Colonic mucosa (tissue), 4 donors: ENCODE results near the gene PLD6. TPM values are rescaled to one million over a fixed set of nuclear protein-coding genes. Genes with fewer than 3 reads are reported as not detected.

Source experiments
- DNase-seq: peaks from one replicate; pipeline ENCODE4 v3.0.0-alpha.2; 2020
- H3K27ac ChIP-seq: fragments of 200-600 bp; one replicate; pipeline ENCODE4 v1.8.0; 2021
- H3K27me3 ChIP-seq: fragments of 200-600 bp; one replicate; pipeline ENCODE4 v1.8.0; 2021
- H3K36me3 ChIP-seq: fragments of 200-600 bp; one replicate; pipeline ENCODE4 v1.8.0; 2021
- H3K4me1 ChIP-seq: fragments of 200-600 bp; one replicate; pipeline ENCODE4 v1.8.0; 2021; ENCODE audit warnings: mild to moderate bottlenecking
- H3K4me3 ChIP-seq: fragments of 200-600 bp; one replicate; pipeline ENCODE4 v1.8.0; 2021
- H3K9ac ChIP-seq, 2 donors: one replicate each; pipeline ENCODE4 v1.7.0; 2013; ENCODE audit warnings: control low read depth in 2 of 2, low read depth in 2 of 2, low read length in 2 of 2
- H3K9me3 ChIP-seq: fragments of 200-600 bp; one replicate; pipeline ENCODE4 v1.8.0; 2021
- intact Hi-C: fragments of 100-400 bp; cut with DNase I; formaldehyde crosslinking; loops from one replicate; pipeline ENCODE4 v1.14.1; 2022
- total RNA-seq, 2 donors: library from RNA; stranded (reverse); fragmentation: NEBNext Ultra II Directional in 1 of 2; extraction: Animal tissue kit (Norgen Biotek cat#: 25700) in 1 of 2; gene quantifications; one replicate each; pipeline ENCODE4 v1.2.1, GENCODE V29; 2021
- TF ChIP-seq, protein P1 (sequence below): fragments of 200-600 bp; IDR thresholded peaks from one replicate; pipeline ENCODE4 v1.8.0; 2022; ENCODE audit warnings: antibody characterized with exemption, mild to moderate bottlenecking
- donor health status: healthy.
- donor health status: DM: no; HTN: no; CAD: no.
- donor health status: DM: no; HTN: no; CAD: no.

PLD6 gene
- total RNA-seq, 2 donors from 2014 or later, result 1.3 to 1.4 TPM

DNA sequence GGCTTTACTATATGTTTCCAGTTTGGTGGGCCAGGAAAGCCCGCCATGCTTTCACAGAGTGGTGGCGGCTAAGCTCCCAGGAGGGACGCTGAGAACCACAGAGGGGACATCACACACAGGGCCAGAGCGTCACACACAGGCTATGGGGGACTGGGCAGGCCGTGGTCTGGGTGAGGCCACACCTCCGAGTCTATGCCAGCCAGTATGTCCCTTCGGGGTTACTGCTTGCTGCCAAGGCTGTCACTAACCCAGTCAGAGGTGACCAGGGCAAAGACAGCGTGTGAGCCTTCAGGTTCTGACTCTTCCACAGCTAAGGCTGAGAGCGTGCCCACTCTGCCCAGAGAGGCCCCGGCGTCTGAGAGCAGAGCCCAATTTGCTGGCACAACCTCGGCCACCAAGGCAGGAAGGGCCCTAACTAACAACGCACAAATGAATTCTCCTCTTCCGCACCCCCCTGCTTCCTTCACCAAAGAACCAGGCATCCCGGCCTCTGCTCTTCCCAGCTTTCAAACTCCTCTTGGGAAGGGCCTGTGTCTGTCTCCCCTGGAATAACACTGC is 2.9 kb downstream of the PLD6 start:
- no peak overlapping the region for H3K27ac ChIP-seq
- H3K9me3 ChIP-seq, result no peaks in the 10 kb centered on the region
- no peaks in the 10 kb centered on the region for H3K27me3 ChIP-seq
- TF ChIP-seq, protein P1, sequence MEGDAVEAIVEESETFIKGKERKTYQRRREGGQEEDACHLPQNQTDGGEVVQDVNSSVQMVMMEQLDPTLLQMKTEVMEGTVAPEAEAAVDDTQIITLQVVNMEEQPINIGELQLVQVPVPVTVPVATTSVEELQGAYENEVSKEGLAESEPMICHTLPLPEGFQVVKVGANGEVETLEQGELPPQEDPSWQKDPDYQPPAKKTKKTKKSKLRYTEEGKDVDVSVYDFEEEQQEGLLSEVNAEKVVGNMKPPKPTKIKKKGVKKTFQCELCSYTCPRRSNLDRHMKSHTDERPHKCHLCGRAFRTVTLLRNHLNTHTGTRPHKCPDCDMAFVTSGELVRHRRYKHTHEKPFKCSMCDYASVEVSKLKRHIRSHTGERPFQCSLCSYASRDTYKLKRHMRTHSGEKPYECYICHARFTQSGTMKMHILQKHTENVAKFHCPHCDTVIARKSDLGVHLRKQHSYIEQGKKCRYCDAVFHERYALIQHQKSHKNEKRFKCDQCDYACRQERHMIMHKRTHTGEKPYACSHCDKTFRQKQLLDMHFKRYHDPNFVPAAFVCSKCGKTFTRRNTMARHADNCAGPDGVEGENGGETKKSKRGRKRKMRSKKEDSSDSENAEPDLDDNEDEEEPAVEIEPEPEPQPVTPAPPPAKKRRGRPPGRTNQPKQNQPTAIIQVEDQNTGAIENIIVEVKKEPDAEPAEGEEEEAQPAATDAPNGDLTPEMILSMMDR, result no peak
- H3K9ac ChIP-seq, result no peak overlapping the region
- H3K4me3 ChIP-seq, result no peak overlapping the region
- H3K36me3 ChIP-seq, result no peaks in the 10 kb centered on the region
- DNase-seq, result no peak
- intact Hi-C loops, result no loop called here
- no peaks in the 10 kb centered on the region for H3K4me1 ChIP-seq

DNA sequence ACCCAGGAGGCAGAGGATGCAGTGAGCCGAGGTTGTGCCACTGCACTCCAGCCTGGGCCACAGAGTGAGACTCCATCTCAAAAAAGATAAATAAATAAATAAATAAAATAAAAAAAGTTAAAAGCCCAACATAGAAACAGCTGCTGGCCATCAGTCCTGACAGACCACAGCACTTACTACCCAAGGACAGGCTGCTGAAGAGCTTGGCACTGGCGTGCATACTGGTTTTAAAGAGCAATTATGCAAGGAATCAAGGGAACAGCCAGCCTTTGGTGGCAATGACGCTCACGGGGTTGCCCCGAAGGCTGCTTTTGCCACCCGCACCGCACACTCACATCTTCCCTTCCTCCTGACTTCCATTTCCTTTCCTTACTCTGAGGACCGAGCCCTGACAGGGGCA is 4.2 kb downstream of the PLD6 start:
- Histone ChIP-seq H3K36me3 (no peaks in the 10 kb centered on the region), H3K9me3 (no peaks in the 10 kb centered on the region), H3K4me3 (no peak overlapping the region), H3K27ac (no peak overlapping the region), H3K27me3 (no peaks in the 10 kb centered on the region), H3K9ac (no peak overlapping the region), H3K4me1 (no peaks in the 10 kb centered on the region)
- DNase-seq, result no peak
- intact Hi-C loops, result no loop called here
- TF ChIP-seq, protein P1, result no peak

DNA sequence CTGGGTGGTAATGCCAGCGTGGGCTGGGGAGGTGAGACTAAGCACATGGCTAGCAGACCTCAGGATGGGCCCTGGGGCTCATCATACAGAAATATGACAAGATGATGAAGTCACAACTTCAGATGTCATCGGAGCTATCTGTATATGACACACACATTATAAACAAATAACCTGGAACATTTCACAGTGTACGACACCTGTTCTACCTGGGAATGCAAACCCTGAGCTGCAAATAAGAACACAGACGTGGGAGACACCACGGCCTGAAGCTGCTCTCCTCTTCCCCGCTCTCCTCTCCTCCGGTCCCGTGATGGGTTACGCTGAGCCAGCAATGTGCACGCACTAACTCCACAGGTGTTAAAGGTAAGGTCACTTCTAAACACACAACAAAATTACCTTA is 4.9 kb downstream of the PLD6 start:
- Histone ChIP-seq H3K27ac (no peak overlapping the region), H3K4me1 (no peaks in the 10 kb centered on the region)

GRCh38 chr17:17200831-17201230 is 5.3 kb downstream of the PLD6 start:
- TF ChIP-seq, protein P1, result no peak
- no peaks in the 10 kb centered on the region for H3K36me3 ChIP-seq
- no peak overlapping the region for H3K4me3 ChIP-seq
- H3K9me3 ChIP-seq, result no peaks in the 10 kb centered on the region
- no peak overlapping the region for H3K27ac ChIP-seq
- no peaks in the 10 kb centered on the region for H3K4me1 ChIP-seq
- no peak for DNase-seq
- no peak overlapping the region for H3K9ac ChIP-seq
- intact Hi-C loops, result no loop called here
- H3K27me3 ChIP-seq, result no peaks in the 10 kb centered on the region

More for the DNA sequence above, 4.9 kb downstream of the PLD6 start:
- intact Hi-C loops, result no loop called here
- no peaks in the 10 kb centered on the region for H3K27me3 ChIP-seq
- H3K9me3 ChIP-seq, result no peaks in the 10 kb centered on the region
- DNase-seq, result no peak
- H3K4me3 ChIP-seq, result no peak overlapping the region
- no peaks in the 10 kb centered on the region for H3K36me3 ChIP-seq
- H3K9ac ChIP-seq, result no peak overlapping the region
- TF ChIP-seq, protein P1, result no peak

DNA sequence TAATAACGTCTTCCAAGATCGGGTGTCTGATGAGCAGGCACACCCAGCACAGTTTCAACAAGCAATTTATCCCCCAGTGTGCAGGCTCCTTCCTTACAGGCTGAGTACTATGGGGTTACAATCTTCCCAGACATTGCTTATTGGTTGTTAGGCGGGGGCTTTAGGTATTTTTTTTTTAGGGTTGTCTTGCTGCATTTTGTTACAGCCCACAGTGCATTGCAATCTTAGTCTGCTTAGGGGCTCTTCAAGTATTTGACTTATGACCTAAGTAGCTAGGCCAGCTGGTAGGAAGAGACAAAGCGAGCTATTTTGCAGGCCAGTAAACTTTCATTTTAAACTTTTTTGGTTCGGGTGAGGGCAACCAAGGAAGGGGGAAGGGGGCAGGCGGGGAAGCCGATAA is 5.8 kb downstream of the PLD6 start:
- no peaks in the 10 kb centered on the region for H3K9me3 ChIP-seq
- H3K4me1 ChIP-seq, result no peaks in the 10 kb centered on the region
- intact Hi-C loops, result no loop called here
- H3K27me3 ChIP-seq, result no peaks in the 10 kb centered on the region
- no peak overlapping the region for H3K4me3 ChIP-seq
- no peak overlapping the region for H3K27ac ChIP-seq
- TF ChIP-seq, protein P1, result no peak
- H3K36me3 ChIP-seq, result no peaks in the 10 kb centered on the region
- no peak for DNase-seq
- no peak overlapping the region for H3K9ac ChIP-seq
